ENCODE data around the gene ASNSD1.

GRCh38 chr2:189631849-189632248 is 29.4 kb upstream of the ASNSD1 start:
- no peak for TF ChIP-seq CTCF (IDR thresholded peaks at IDR 0.05)
- no peak for TF ChIP-seq POLR2A (IDR thresholded peaks at IDR 0.05)

All from ovary (tissue), 3 donors.